H9 (cell line): ENCODE measurements around the gene ADAMTS2. TPM values are rescaled to one million over a fixed set of nuclear protein-coding genes. Genes with fewer than 3 reads are reported as not detected.

Experiments
- DNase-seq: peaks from one replicate; pipeline ENCODE4 v3.0.0-alpha.2; 2017
- H2AFZ ChIP-seq: one replicate; pipeline ENCODE4 v1.6.1; 2013; ENCODE audit warnings: mild to moderate bottlenecking, low read length, control low read depth, moderate library complexity
- H2AK5ac ChIP-seq: 2 replicates; pipeline ENCODE4 v1.6.1; 2013; ENCODE audit warnings: low read length, control low read depth, mixed read lengths; ENCODE audit not compliant: insufficient read length
- H2BK120ac ChIP-seq: one replicate; pipeline ENCODE4 v1.6.1; 2013; ENCODE audit warnings: low read depth, mild to moderate bottlenecking, low read length, control low read depth, inconsistent platforms; ENCODE audit not compliant: poor library complexity, severe bottlenecking
- H2BK12ac ChIP-seq: 2 replicates; pipeline ENCODE4 v1.6.1; 2013; ENCODE audit warnings: low read length, control low read depth, mixed read lengths, low read depth; ENCODE audit not compliant: insufficient read length
- H2BK15ac ChIP-seq: 2 replicates; pipeline ENCODE4 v1.6.1; 2013; ENCODE audit warnings: low read depth, low read length, control low read depth
- H2BK20ac ChIP-seq: one replicate; pipeline ENCODE4 v1.6.1; 2013; ENCODE audit warnings: low read depth, mild to moderate bottlenecking, low read length, control low read depth, inconsistent platforms; ENCODE audit not compliant: poor library complexity, severe bottlenecking
- H2BK5ac ChIP-seq: 2 replicates; pipeline ENCODE4 v1.6.1; 2013; ENCODE audit warnings: low read length, control low read depth, mixed read lengths; ENCODE audit not compliant: insufficient read length
- H3K14ac ChIP-seq: 2 replicates; pipeline ENCODE4 v1.6.1; 2013; ENCODE audit warnings: low read length, control low read depth; ENCODE audit not compliant: insufficient read depth
- H3K18ac ChIP-seq: 2 replicates; pipeline ENCODE4 v1.6.1; 2013; ENCODE audit warnings: low read depth, mild to moderate bottlenecking, mixed read lengths, low read length, control low read depth; ENCODE audit not compliant: insufficient read length
- H3K23ac ChIP-seq: 2 replicates; pipeline ENCODE4 v1.6.1; 2013; ENCODE audit warnings: low read length, control low read depth, mixed read lengths, low read depth; ENCODE audit not compliant: insufficient read length
- H3K23me2 ChIP-seq: 2 replicates; pipeline ENCODE4 v1.6.1; 2013; ENCODE audit warnings: low read depth, mild to moderate bottlenecking, mixed read lengths, low read length, control low read depth; ENCODE audit not compliant: insufficient read length, poor library complexity, severe bottlenecking
- H3K27ac ChIP-seq: 2 replicates; pipeline ENCODE4 v1.5.1; 2013; ENCODE audit warnings: low read length, control low read depth, mixed read lengths, low read depth; ENCODE audit not compliant: insufficient read length
- H3K27me3 ChIP-seq: 2 replicates; pipeline ENCODE4 v1.6.1; 2013; ENCODE audit warnings: low read length, control low read depth, inconsistent platforms; ENCODE audit not compliant: insufficient read depth
- H3K4ac ChIP-seq: 2 replicates; pipeline ENCODE4 v1.6.1; 2013; ENCODE audit warnings: low read depth, mild to moderate bottlenecking, control low read depth, inconsistent platforms, low read length, moderate library complexity
- H3K4me1 ChIP-seq: 2 replicates; pipeline ENCODE4 v1.6.1; 2013; ENCODE audit warnings: low read length, control low read depth, inconsistent platforms; ENCODE audit not compliant: insufficient read depth
- H3K4me2 ChIP-seq: 2 replicates; pipeline ENCODE4 v1.6.1; 2013; ENCODE audit warnings: low read length, control low read depth, mixed read lengths; ENCODE audit not compliant: insufficient read length, insufficient read depth
- H3K56ac ChIP-seq: 2 replicates; pipeline ENCODE4 v1.6.1; 2013; ENCODE audit warnings: low read depth, mild to moderate bottlenecking, mixed read lengths, low read length, control low read depth; ENCODE audit not compliant: insufficient read length
- H3K79me1 ChIP-seq: 2 replicates; pipeline ENCODE4 v1.6.1; 2013; ENCODE audit warnings: low read depth, mild to moderate bottlenecking, moderate library complexity, low read length, control low read depth, inconsistent platforms; ENCODE audit not compliant: insufficient read depth, poor library complexity, severe bottlenecking
- H3K79me2 ChIP-seq: 2 replicates; pipeline ENCODE4 v1.6.1; 2013; ENCODE audit warnings: low read length, control low read depth, inconsistent platforms; ENCODE audit not compliant: insufficient read depth
- H3K9ac ChIP-seq: 2 replicates; pipeline ENCODE4 v1.6.1; 2013; ENCODE audit warnings: low read length, control low read depth, mixed read lengths; ENCODE audit not compliant: insufficient read length; ENCODE audit errors: extremely low read depth
- H3K9me3 ChIP-seq: one replicate; pipeline ENCODE4 v1.6.1; 2013; ENCODE audit warnings: low read depth, low read length, inconsistent platforms; ENCODE audit not compliant: control insufficient read depth
- H3T11ph ChIP-seq: one replicate; pipeline ENCODE4 v1.6.1; 2013; ENCODE audit warnings: mild to moderate bottlenecking, low read length, control low read depth, inconsistent platforms
- H4K20me1 ChIP-seq: one replicate; pipeline ENCODE4 v1.6.1; 2013; ENCODE audit not compliant: control insufficient read depth, insufficient read length, insufficient read depth
- H4K5ac ChIP-seq: 2 replicates; pipeline ENCODE4 v1.6.1; 2013; ENCODE audit warnings: low read depth, mild to moderate bottlenecking, mixed read lengths, low read length, control low read depth; ENCODE audit not compliant: insufficient read length
- H4K8ac ChIP-seq: replicated peaks from 2 replicates; pipeline ENCODE4 v1.6.1; 2013; ENCODE audit warnings: low read length, control low read depth, mixed read lengths, low read depth; ENCODE audit not compliant: insufficient read length
- H4K91ac ChIP-seq: 2 replicates; pipeline ENCODE4 v1.6.1; 2013; ENCODE audit warnings: low read depth, mild to moderate bottlenecking, moderate library complexity, mixed read lengths, low read length, control low read depth; ENCODE audit not compliant: insufficient read length
- H3K27ac Mint-ChIP-seq, 3 experiments: 2 replicates in 2 of 3; 3 replicates in 1 of 3; pipeline ENCODE4 v1.8.0; 2020 to 2021; ENCODE audit warnings: mixed read lengths in 3 of 3, mild to moderate bottlenecking in 1 of 3, moderate library complexity in 1 of 3
- H3K27me3 Mint-ChIP-seq: 2 replicates; pipeline ENCODE4 v1.8.0; 2021; ENCODE audit warnings: low read depth, mild to moderate bottlenecking, moderate library complexity, mixed read lengths
- H3K36me3 Mint-ChIP-seq, 3 experiments: 2 replicates in 2 of 3; 3 replicates in 1 of 3; pipeline ENCODE4 v1.8.0; 2020 to 2021; ENCODE audit warnings: low read depth in 3 of 3, mixed read lengths in 3 of 3; ENCODE audit not compliant: insufficient read depth in 1 of 3
- H3K4me1 Mint-ChIP-seq, 2 experiments: 2 replicates each; pipeline ENCODE4 v1.8.0; 2020; ENCODE audit warnings: mixed read lengths in 2 of 2
- H3K4me3 Mint-ChIP-seq, 2 experiments: 2 replicates in 1 of 2; 3 replicates in 1 of 2; pipeline ENCODE4 v1.8.0; 2020 to 2021; ENCODE audit warnings: mild to moderate bottlenecking in 2 of 2, mixed read lengths in 2 of 2, moderate library complexity in 1 of 2
- H3K9me3 Mint-ChIP-seq, 2 experiments: 2 replicates in 1 of 2; 3 replicates in 1 of 2; pipeline ENCODE4 v1.8.0; 2020; ENCODE audit warnings: mild to moderate bottlenecking in 2 of 2, mixed read lengths in 2 of 2, moderate library complexity in 1 of 2
- WGBS: extraction: QIAGEN DNeasy Blood & Tissue Kit; methylation state at CpG from one replicate; pipeline ENCODE4 v1.1.7; 2013; ENCODE audit warnings: missing lambda C conversion rate, low lambda C conversion rate, mixed read lengths; ENCODE audit not compliant: insufficient read length; ENCODE audit errors: extremely low coverage; 5-methylcytosine and 5-hydroxymethylcytosine counted together
- total RNA-seq: library from RNA; stranded (reverse); gene quantifications from 2 replicates; pipeline ENCODE4 v1.2.1, GENCODE V29; 2021
- TF ChIP-seq, protein P1 (sequence below): fragments of 200-600 bp; sonication (generic); conservative IDR thresholded peaks from 3 replicates; pipeline ENCODE4 v1.8.0; 2021; ENCODE audit warnings: antibody characterized with exemption, mild to moderate bottlenecking

Gene ADAMTS2
- total RNA-seq, 1 experiment from 2014 or later, result 5.4 TPM

DNA sequence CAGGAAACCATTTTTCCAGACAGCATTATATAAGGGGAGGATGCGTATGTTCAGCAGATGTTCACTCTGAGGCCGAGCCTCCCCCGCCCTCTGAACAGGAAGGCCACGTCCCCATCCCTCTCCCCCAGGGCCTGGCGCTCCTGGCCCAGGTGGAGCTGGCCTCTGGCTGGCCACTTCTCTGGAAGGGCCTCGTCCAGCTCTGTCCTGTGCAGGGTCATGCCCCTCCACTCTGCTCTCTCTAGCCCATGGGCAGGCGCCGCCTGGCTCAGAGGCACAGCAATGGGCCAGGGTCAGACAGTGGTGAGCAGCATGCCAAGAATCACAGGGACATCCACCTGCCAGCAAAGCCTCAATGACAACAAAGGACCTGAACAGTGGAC is 34.2 kb downstream of the ADAMTS2 start:
- Histone ChIP-seq H3K79me1 (no peaks in the 10 kb centered on the region), H2BK120ac (no peak overlapping the region), H3K9ac (no peak overlapping the region), H3K9me3 (no peaks in the 10 kb centered on the region), H3K23ac (no peak overlapping the region), H3K27me3 (no peaks in the 10 kb centered on the region), H3K4me1 (no peaks in the 10 kb centered on the region), H3K4me2 (no peak overlapping the region), H4K20me1 (no peaks in the 10 kb centered on the region), H3T11ph (no peak overlapping the region), H3K56ac (no peak overlapping the region), H3K27ac (no peak overlapping the region), H3K18ac (no peak overlapping the region), H4K8ac (no peak overlapping the region), H2BK12ac (no peak overlapping the region), H3K79me2 (no peaks in the 10 kb centered on the region), H2AK5ac (no peak overlapping the region), H2BK20ac (no peak overlapping the region), H4K5ac (no peak overlapping the region), H2BK5ac (no peak overlapping the region), H4K91ac (no peak overlapping the region), H3K23me2 (no peaks in the 10 kb centered on the region), H3K14ac (no peak overlapping the region), H3K4ac (no peak overlapping the region), H2AFZ (no peak overlapping the region), H2BK15ac (no peak overlapping the region)
- H3K4me1 Mint-ChIP-seq, result peaks cover 0 to 5% of the 10 kb centered on the region in 2 experiments; a peak in 2 of 4 replicates
- no peak overlapping the region for H3K4me3 Mint-ChIP-seq
- H3K36me3 Mint-ChIP-seq, result peaks cover 0 to 4% (median 0%) of the 10 kb centered on the region in 3 experiments; a peak in 3 of 7 replicates
- no peak for DNase-seq
- TF ChIP-seq, protein P1, sequence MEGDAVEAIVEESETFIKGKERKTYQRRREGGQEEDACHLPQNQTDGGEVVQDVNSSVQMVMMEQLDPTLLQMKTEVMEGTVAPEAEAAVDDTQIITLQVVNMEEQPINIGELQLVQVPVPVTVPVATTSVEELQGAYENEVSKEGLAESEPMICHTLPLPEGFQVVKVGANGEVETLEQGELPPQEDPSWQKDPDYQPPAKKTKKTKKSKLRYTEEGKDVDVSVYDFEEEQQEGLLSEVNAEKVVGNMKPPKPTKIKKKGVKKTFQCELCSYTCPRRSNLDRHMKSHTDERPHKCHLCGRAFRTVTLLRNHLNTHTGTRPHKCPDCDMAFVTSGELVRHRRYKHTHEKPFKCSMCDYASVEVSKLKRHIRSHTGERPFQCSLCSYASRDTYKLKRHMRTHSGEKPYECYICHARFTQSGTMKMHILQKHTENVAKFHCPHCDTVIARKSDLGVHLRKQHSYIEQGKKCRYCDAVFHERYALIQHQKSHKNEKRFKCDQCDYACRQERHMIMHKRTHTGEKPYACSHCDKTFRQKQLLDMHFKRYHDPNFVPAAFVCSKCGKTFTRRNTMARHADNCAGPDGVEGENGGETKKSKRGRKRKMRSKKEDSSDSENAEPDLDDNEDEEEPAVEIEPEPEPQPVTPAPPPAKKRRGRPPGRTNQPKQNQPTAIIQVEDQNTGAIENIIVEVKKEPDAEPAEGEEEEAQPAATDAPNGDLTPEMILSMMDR, result no peak
- peaks cover 9 to 13% of the 10 kb centered on the region in 2 experiments; a peak in 4 of 5 replicates for H3K9me3 Mint-ChIP-seq
- H3K27ac Mint-ChIP-seq, result no peak overlapping the region; a peak in 1 of 7 replicates
- H3K27me3 Mint-ChIP-seq, result peaks cover 2% of the 10 kb centered on the region; the same call in 1 of the 2 replicates
- WGBS, result no CpG with 5 or more reads among the region's 8 CpGs
